Measurements from ENCODE around the gene PDHB.

GRCh38 chr3:58411851-58412830, 21.5 kb downstream of the PDHB start:
- TF ChIP-seq CTCF (IDR thresholded peaks at IDR 0.05; ENCODE audit: low read length) (no peak), EZH2 (optimal IDR thresholded peaks at IDR 0.05; ENCODE audit: low read depth, low read length) (no peak), EZH2phosphoT487 (IDR thresholded peaks at IDR 0.05; ENCODE audit: low read length) (no peak)
